CD4-positive, alpha-beta memory T cell (primary cell): ENCODE measurements around the gene SLC35F6. TPM values are rescaled to one million over a fixed set of nuclear protein-coding genes. Genes with fewer than 3 reads are reported as not detected.

ENCODE experiments used
- CTCF ChIA-PET: fragments of 350-600 bp; sonication (Branson Sonifier 250); formaldehyde crosslinking; loops from one replicate; lab custom pipeline; 2021; ENCODE audit warnings: inconsistent platforms; ENCODE audit not compliant: partially characterized antibody; lab: Charles Lee
- POLR2A ChIA-PET: fragments of 350-600 bp; sonication (Branson Sonifier 250); formaldehyde crosslinking; loops from one replicate; lab custom pipeline; 2021; ENCODE audit not compliant: partially characterized antibody; lab: Charles Lee
- DNase-seq, 5 donors: peaks; one replicate each; pipeline versions ENCODE4 v3.0.0 to v3.0.0-alpha.2; 2020 to 2022; ENCODE audit warnings: mixed read lengths in 1 of 5
- H3K27ac ChIP-seq: one replicate; pipeline ENCODE4 v1.7.0; 2013; ENCODE audit warnings: low read depth, low read length
- H3K27me3 ChIP-seq: 2 replicates; pipeline ENCODE4 v1.7.0; 2013; ENCODE audit warnings: mild to moderate bottlenecking, low read length, moderate library complexity; ENCODE audit not compliant: insufficient read depth
- H3K36me3 ChIP-seq: 2 replicates; pipeline ENCODE4 v1.7.0; 2013; ENCODE audit warnings: mild to moderate bottlenecking, low read length, moderate library complexity; ENCODE audit not compliant: insufficient read depth
- H3K4me1 ChIP-seq: 2 replicates; pipeline ENCODE4 v1.7.0; 2013; ENCODE audit warnings: mild to moderate bottlenecking, low read length, moderate library complexity; ENCODE audit not compliant: insufficient read depth
- H3K4me3 ChIP-seq, 2 donors: one replicate each; pipeline ENCODE4 v1.7.0; 2013; ENCODE audit warnings: low read length in 2 of 2, mild to moderate bottlenecking in 1 of 2
- H3K9me3 ChIP-seq, 2 donors: one replicate each; pipeline ENCODE4 v1.7.0; 2013; ENCODE audit warnings: low read length in 2 of 2, control low read depth in 1 of 2; ENCODE audit not compliant: control insufficient read depth in 1 of 2
- H3K27ac Mint-ChIP-seq, 7 donors: one replicate each; pipeline ENCODE4 v1.8.0; 2020 to 2021; ENCODE audit warnings: mixed read lengths in 7 of 7, mild to moderate bottlenecking in 6 of 7, inconsistent platforms in 3 of 7, moderate library complexity in 3 of 7
- H3K27me3 Mint-ChIP-seq, 2 donors: one replicate each; pipeline ENCODE4 v1.8.0; 2020 to 2021; ENCODE audit warnings: mixed read lengths in 2 of 2
- H3K36me3 Mint-ChIP-seq, 2 donors: one replicate each; pipeline ENCODE4 v1.8.0; 2020 to 2021; ENCODE audit warnings: mixed read lengths in 2 of 2, inconsistent platforms in 1 of 2, mild to moderate bottlenecking in 1 of 2
- H3K4me1 Mint-ChIP-seq, 4 donors: one replicate each; pipeline ENCODE4 v1.8.0; 2020 to 2021; ENCODE audit warnings: mixed read lengths in 4 of 4, mild to moderate bottlenecking in 1 of 4
- H3K4me3 Mint-ChIP-seq, 8 donors: one replicate each; pipeline ENCODE4 v1.8.0; 2020 to 2021; ENCODE audit warnings: mixed read lengths in 8 of 8, mild to moderate bottlenecking in 7 of 8, moderate library complexity in 6 of 8, inconsistent platforms in 3 of 8
- H3K9me3 Mint-ChIP-seq, 8 donors: one replicate each; pipeline ENCODE4 v1.8.0; 2020 to 2021; ENCODE audit warnings: mixed read lengths in 8 of 8, mild to moderate bottlenecking in 5 of 8, inconsistent platforms in 3 of 8, moderate library complexity in 1 of 8
- intact Hi-C: fragments of 100-400 bp; cut with micrococcal nuclease; formaldehyde crosslinking; loops from one replicate; pipeline ENCODE4 v1.15.1; 2023
- polyA plus RNA-seq, 2 donors: library from polyadenylated mRNA; unstranded; fragments of 300-500 nt; fragmentation: Illumina TruSeq; gene quantifications; one replicate each; pipeline ENCODE4 v1.2.3, GENCODE V29; 2021
- total RNA-seq, 2 experiments: library from RNA; stranded (reverse); gene quantifications; one replicate each; pipeline ENCODE4 v1.2.3, GENCODE V29; 2021

Gene SLC35F6
- total and polyA plus RNA-seq, 4 experiments from 2014 or later: 4.8 to 22.2 (median 13.5) TPM

- Mint-ChIP-seq H3K36me3 (peaks cover 0 to 6% of the 10 kb centered on the region in 2 donors), H3K27ac (peak overlapping the region; percentile 79 to 97 (median 95)), H3K4me1 (peaks cover 21 to 68% (median 48%) of the 10 kb centered on the region in 4 donors), H3K4me3 (peak overlapping the region; percentile 91 to 96 (median 94)), H3K27me3 (no peaks in the 10 kb centered on the region), H3K9me3 (no peaks in the 10 kb centered on the region)
- Histone ChIP-seq H3K27ac (peak overlapping the region; percentile 88), H3K36me3 (no peaks in the 10 kb centered on the region), H3K27me3 (no peaks in the 10 kb centered on the region), H3K4me3 (peak overlapping the region in 1 of 2 donors; percentile 90), H3K4me1 (peaks cover 52% of the 10 kb centered on the region), H3K9me3 (no peaks in the 10 kb centered on the region)
- DNase-seq: no peak
- intact Hi-C loops: no loop called here
- CTCF ChIA-PET: interaction anchor here (1.0 to 1.1 kb wide), 2 partner anchors 18 to 20 kb away, joined by 3 to 5 read pairs; no protein-coding TSS in a partner anchor
- POLR2A ChIA-PET: interaction anchor here (1.1 to 2.4 kb wide), 3 partner anchors 7 to 20 kb away, joined by 3 to 12 read pairs (median 6); partner anchors contain the start of gene CENPA
Observed at GRCh38 chr2:26765475-26766200, 1.6 kb downstream of the SLC35F6 start.

GRCh38 chr2:26767129-26767528 is 3.0 kb downstream of the SLC35F6 start:
- Mint-ChIP-seq H3K9me3 (no peaks in the 10 kb centered on the region), H3K27ac (peak overlapping the region in 4 of 7 donors; percentile 57 to 82 (median 66)), H3K4me3 (peak overlapping the region in 1 of 8 donors; percentile 78), H3K36me3 (peaks cover 0 to 9% of the 10 kb centered on the region in 2 donors), H3K4me1 (peaks cover 29 to 83% (median 60%) of the 10 kb centered on the region in 4 donors), H3K27me3 (no peaks in the 10 kb centered on the region)
- Histone ChIP-seq H3K4me1 (peaks cover 62% of the 10 kb centered on the region), H3K4me3 (no peak overlapping the region), H3K9me3 (no peaks in the 10 kb centered on the region), H3K36me3 (no peaks in the 10 kb centered on the region), H3K27me3 (no peaks in the 10 kb centered on the region), H3K27ac (no peak overlapping the region)
- POLR2A ChIA-PET: no interaction called here
- intact Hi-C loops: no loop called here
- DNase-seq: no peak
- CTCF ChIA-PET: interaction anchor here (1.2 kb wide), 1 partner anchor 10 kb away, joined by 4 read pairs; no protein-coding TSS in a partner anchor

GRCh38 chr2:26767894-26768487 is 3.9 kb downstream of the SLC35F6 start:
- Histone ChIP-seq H3K27ac (no peak overlapping the region), H3K27me3 (no peaks in the 10 kb centered on the region), H3K4me3 (no peak overlapping the region), H3K36me3 (no peaks in the 10 kb centered on the region), H3K4me1 (peaks cover 70% of the 10 kb centered on the region), H3K9me3 (no peaks in the 10 kb centered on the region)
- no peak for DNase-seq
- H3K36me3 Mint-ChIP-seq: peaks cover 0 to 16% of the 10 kb centered on the region in 2 donors
- peak overlapping the region in 2 of 8 donors; percentile 6 to 15 for H3K4me3 Mint-ChIP-seq
- ChIA-PET CTCF (interaction anchor here (1.2 kb wide), 1 partner anchor 9 kb away, joined by 4 read pairs; no protein-coding TSS in a partner anchor), POLR2A (interaction anchor here (1.3 kb wide), 1 partner anchor 18 kb away, joined by 4 read pairs; the partner anchor contains the start of gene CENPA)
- intact Hi-C loops: no loop called here
- H3K27me3 Mint-ChIP-seq: no peaks in the 10 kb centered on the region
- peaks cover 37 to 92% (median 68%) of the 10 kb centered on the region in 4 donors for H3K4me1 Mint-ChIP-seq
- peak overlapping the region in 1 of 7 donors; percentile 29 for H3K27ac Mint-ChIP-seq
- H3K9me3 Mint-ChIP-seq: no peaks in the 10 kb centered on the region

GRCh38 chr2:26768759-26769088 is 4.6 kb downstream of the SLC35F6 start:
- Mint-ChIP-seq H3K27ac (peak overlapping the region in 3 of 7 donors; percentile 69 to 85 (median 74)), H3K4me1 (peaks cover 36 to 88% (median 64%) of the 10 kb centered on the region in 4 donors), H3K27me3 (no peaks in the 10 kb centered on the region), H3K9me3 (no peaks in the 10 kb centered on the region), H3K36me3 (peaks cover 0 to 17% of the 10 kb centered on the region in 2 donors), H3K4me3 (peak overlapping the region in 2 of 8 donors; percentile 20 to 31)
- H3K4me1 ChIP-seq: peaks cover 66% of the 10 kb centered on the region
- no peak overlapping the region for H3K4me3 ChIP-seq
- intact Hi-C loops: no loop called here
- H3K36me3 ChIP-seq: no peaks in the 10 kb centered on the region
- H3K27me3 ChIP-seq: no peaks in the 10 kb centered on the region
- ChIA-PET POLR2A (interaction anchor here (1.3 kb wide), 1 partner anchor 17 kb away, joined by 4 read pairs; the partner anchor contains the start of gene CENPA), CTCF (no interaction called here)
- no peaks in the 10 kb centered on the region for H3K9me3 ChIP-seq
- DNase-seq: no peak
- H3K27ac ChIP-seq: no peak overlapping the region

GRCh38 chr2:26769089-26769761 is 5.1 kb downstream of the SLC35F6 start:
- H3K9me3 ChIP-seq: no peaks in the 10 kb centered on the region
- no peaks in the 10 kb centered on the region for H3K27me3 Mint-ChIP-seq
- H3K9me3 Mint-ChIP-seq: no peaks in the 10 kb centered on the region
- no peak overlapping the region for H3K4me3 ChIP-seq
- no peak overlapping the region for H3K27ac ChIP-seq
- no peaks in the 10 kb centered on the region for H3K27me3 ChIP-seq
- peaks cover 4% of the 10 kb centered on the region for H3K36me3 ChIP-seq
- no peak for DNase-seq
- peaks cover under 1 to 19% of the 10 kb centered on the region in 2 donors for H3K36me3 Mint-ChIP-seq
- H3K4me3 Mint-ChIP-seq: peak overlapping the region in 2 of 8 donors; percentile 15 to 17
- intact Hi-C loops: no loop called here
- ChIA-PET CTCF (no interaction called here), POLR2A (no interaction called here)
- H3K4me1 Mint-ChIP-seq: peaks cover 36 to 83% (median 64%) of the 10 kb centered on the region in 4 donors
- peaks cover 66% of the 10 kb centered on the region for H3K4me1 ChIP-seq
- peak overlapping the region in 6 of 7 donors; percentile 69 to 85 (median 76) for H3K27ac Mint-ChIP-seq

GRCh38 chr2:26770986-26771586 is 7.0 kb downstream of the SLC35F6 start:
- Histone ChIP-seq H3K36me3 (peaks cover 18% of the 10 kb centered on the region), H3K27me3 (no peaks in the 10 kb centered on the region), H3K4me1 (peaks cover 51% of the 10 kb centered on the region), H3K9me3 (no peaks in the 10 kb centered on the region), H3K27ac (no peak overlapping the region), H3K4me3 (no peak overlapping the region)
- no peaks in the 10 kb centered on the region for H3K9me3 Mint-ChIP-seq
- H3K27ac Mint-ChIP-seq: peak overlapping the region; percentile 48 to 95 (median 81)
- POLR2A ChIA-PET: no interaction called here
- no peaks in the 10 kb centered on the region for H3K27me3 Mint-ChIP-seq
- peaks cover 23 to 70% (median 50%) of the 10 kb centered on the region in 4 donors for H3K4me1 Mint-ChIP-seq
- CTCF ChIA-PET: interaction anchor here (1.0 to 1.6 kb wide), 2 partner anchors 11 to 75 kb away, joined by 3 to 4 read pairs; no protein-coding TSS in a partner anchor
- DNase-seq: peak in 3 of 5 donors; percentile 12 to 49 (median 14)
- H3K4me3 Mint-ChIP-seq: no peak overlapping the region
- intact Hi-C loops: no loop called here
- peaks cover 7 to 31% of the 10 kb centered on the region in 2 donors for H3K36me3 Mint-ChIP-seq
